ENCODE data around the gene ZNF837. TPM values are rescaled to one million over a fixed set of nuclear protein-coding genes. Genes with fewer than 3 reads are reported as not detected.
A peak's percentile ranks its signal among the peaks of the same experiment; 100 is the strongest.
"Not testable (repeated sequence)": the region's sequence is repeated elsewhere in the genome, so short reads cannot be mapped to it uniquely, and the experiment has no call there.

The ZNF837 gene
- total RNA-seq (2014; rRNA removed; shearing (Covaris generic)) = 4.4 and 7.7 TPM in 2 replicates

DNA sequence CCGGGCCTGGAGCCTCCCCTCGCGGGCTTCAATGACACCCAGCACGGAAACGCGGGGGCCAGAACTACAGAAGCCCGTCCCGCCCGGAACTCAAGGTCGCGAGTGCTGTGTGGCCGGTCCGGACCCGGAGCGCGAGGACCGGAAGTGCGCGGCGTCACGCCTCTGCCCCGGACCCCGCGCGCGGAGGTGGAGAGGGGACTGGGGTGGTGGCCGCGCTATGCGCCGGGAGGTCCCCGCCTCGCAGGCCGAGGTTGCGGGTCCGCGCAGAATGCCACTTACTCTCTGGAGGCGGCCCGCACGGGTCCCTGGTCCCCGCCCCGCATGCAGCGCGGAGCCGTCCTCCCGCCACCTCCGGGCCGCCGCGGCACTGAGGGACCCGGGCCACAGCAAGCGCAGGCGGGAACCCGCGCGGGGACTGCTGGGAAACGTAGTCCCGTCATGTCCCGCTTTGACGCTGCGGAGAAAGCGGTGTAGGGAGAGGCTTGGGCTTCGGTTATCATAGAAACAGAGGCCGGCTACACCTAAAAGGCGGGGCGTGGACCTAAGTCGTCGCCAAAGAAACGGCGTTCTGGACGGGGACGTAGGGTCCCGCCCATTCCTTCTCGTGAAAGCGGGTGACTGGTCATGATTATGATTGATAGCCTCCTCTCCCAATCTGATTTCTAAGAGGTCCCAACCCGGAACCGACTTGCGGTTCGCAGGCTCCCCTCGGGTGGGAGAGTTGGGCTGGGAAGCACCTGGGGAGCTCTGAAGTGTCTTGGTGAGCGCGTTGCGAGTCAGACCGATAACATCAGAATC, at the start of gene ZNF837:
Gene ZNF837 (minus strand): TSS at position 369 of the 798 bp plus-strand sequence. CDS start 11,698 bp downstream, outside the sequence.
- DNase-seq = peak; percentile 97

DNA sequence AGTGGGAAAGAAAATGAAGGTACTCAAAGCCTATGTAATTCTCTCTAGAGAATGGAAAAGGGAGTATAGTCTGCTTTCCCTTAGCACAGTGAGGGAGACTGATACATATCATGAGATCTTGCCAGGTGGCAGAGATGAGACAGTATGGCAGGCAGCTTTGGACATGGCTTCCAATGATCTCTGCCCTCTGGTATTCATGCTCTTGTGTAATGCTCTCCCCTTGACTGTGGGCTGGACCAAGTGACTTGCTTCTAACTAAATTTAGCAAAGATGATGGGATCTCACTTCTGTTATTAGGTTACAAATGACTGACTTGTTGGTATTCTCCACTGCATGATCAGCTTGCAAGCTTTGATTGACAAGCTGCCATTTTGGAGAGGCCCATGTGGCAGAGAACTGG, 48.9 kb upstream of the ZNF837 start:
- no peak for DNase-seq
- Histone ChIP-seq H3K27me3 (ENCODE audit: control insufficient read depth, insufficient read depth, low read length) (no peaks in the 10 kb centered on the region; the same call in 1 of the 2 replicates), H3K36me3 (replicated peaks; ENCODE audit: control insufficient read depth, insufficient read depth, low read length) (peaks cover 10% of the 10 kb centered on the region), H3K4me3 (ENCODE audit: insufficient read depth, low read depth, low read length) (no peak overlapping the region)

More for the DNA sequence above, at the start of gene ZNF837:
- H3K27me3 ChIP-seq (ENCODE audit: control insufficient read depth, insufficient read depth, low read length) = no peaks in the 10 kb centered on the region
- H3K4me3 ChIP-seq (ENCODE audit: insufficient read depth, low read depth, low read length) = peak within 1 kb of the TSS; percentile 74
- no peaks in the 10 kb centered on the region for H3K36me3 ChIP-seq (replicated peaks; ENCODE audit: control insufficient read depth, insufficient read depth, low read length)

- Histone ChIP-seq H3K27me3 (ENCODE audit: control insufficient read depth, insufficient read depth, low read length) (no peaks in the 10 kb centered on the region; the same call in 1 of the 2 replicates), H3K4me3 (ENCODE audit: insufficient read depth, low read depth, low read length) (no peak overlapping the region), H3K36me3 (replicated peaks; ENCODE audit: control insufficient read depth, insufficient read depth, low read length) (peaks cover under 1% of the 10 kb centered on the region)
- DNase-seq = no peak
Observed at GRCh38 chr19:58428617-58429016, 47.8 kb upstream of the ZNF837 start.

- no peak for DNase-seq
- Histone ChIP-seq H3K27me3 (ENCODE audit: control insufficient read depth, insufficient read depth, low read length) (no peaks in the 10 kb centered on the region), H3K4me3 (ENCODE audit: insufficient read depth, low read depth, low read length) (no peak overlapping the region), H3K36me3 (replicated peaks; ENCODE audit: control insufficient read depth, insufficient read depth, low read length) (no peaks in the 10 kb centered on the region; the same call in 1 of the 2 replicates)
Observed at GRCh38 chr19:58417071-58417470, 36.2 kb upstream of the ZNF837 start.

- Histone ChIP-seq H3K27me3 (ENCODE audit: control insufficient read depth, insufficient read depth, low read length) (no peaks in the 10 kb centered on the region), H3K36me3 (replicated peaks; ENCODE audit: control insufficient read depth, insufficient read depth, low read length) (no peaks in the 10 kb centered on the region; the same call in 1 of the 2 replicates), H3K4me3 (ENCODE audit: insufficient read depth, low read depth, low read length) (no peak overlapping the region)
- no peak for DNase-seq
Observed at GRCh38 chr19:58416604-58417003, 35.8 kb upstream of the ZNF837 start.

- Histone ChIP-seq H3K27me3 (ENCODE audit: control insufficient read depth, insufficient read depth, low read length) (peaks cover 11% of the 10 kb centered on the region), H3K4me3 (ENCODE audit: insufficient read depth, low read depth, low read length) (peak overlapping the region; percentile 90), H3K36me3 (replicated peaks; ENCODE audit: control insufficient read depth, insufficient read depth, low read length) (no peaks in the 10 kb centered on the region)
- peak; percentile 64 for DNase-seq
Observed at GRCh38 chr19:58409010-58409790, 28.4 kb upstream of the ZNF837 start.

GRCh38 chr19:58408152-58409009, 27.6 kb upstream of the ZNF837 start, which contains the start of gene ZNF584:
Gene ZNF584 (plus strand): TSS chr19:58408649. CDS start chr19:58409148, 499 bp downstream.
- Histone ChIP-seq H3K27me3 (ENCODE audit: control insufficient read depth, insufficient read depth, low read length) (peaks cover 11% of the 10 kb centered on the region), H3K36me3 (replicated peaks; ENCODE audit: control insufficient read depth, insufficient read depth, low read length) (no peaks in the 10 kb centered on the region), H3K4me3 (ENCODE audit: insufficient read depth, low read depth, low read length) (peak within 1 kb of the TSS; percentile 90)
- peak; percentile 97 for DNase-seq

GRCh38 chr19:58407658-58408151, 26.9 kb upstream of the ZNF837 start:
- peak; percentile 55 for DNase-seq
- peak overlapping the region; percentile 90 for H3K4me3 ChIP-seq (ENCODE audit: insufficient read depth, low read depth, low read length)
- peaks cover 11% of the 10 kb centered on the region for H3K27me3 ChIP-seq (ENCODE audit: control insufficient read depth, insufficient read depth, low read length)
- no peaks in the 10 kb centered on the region for H3K36me3 ChIP-seq (replicated peaks; ENCODE audit: control insufficient read depth, insufficient read depth, low read length)

DNA sequence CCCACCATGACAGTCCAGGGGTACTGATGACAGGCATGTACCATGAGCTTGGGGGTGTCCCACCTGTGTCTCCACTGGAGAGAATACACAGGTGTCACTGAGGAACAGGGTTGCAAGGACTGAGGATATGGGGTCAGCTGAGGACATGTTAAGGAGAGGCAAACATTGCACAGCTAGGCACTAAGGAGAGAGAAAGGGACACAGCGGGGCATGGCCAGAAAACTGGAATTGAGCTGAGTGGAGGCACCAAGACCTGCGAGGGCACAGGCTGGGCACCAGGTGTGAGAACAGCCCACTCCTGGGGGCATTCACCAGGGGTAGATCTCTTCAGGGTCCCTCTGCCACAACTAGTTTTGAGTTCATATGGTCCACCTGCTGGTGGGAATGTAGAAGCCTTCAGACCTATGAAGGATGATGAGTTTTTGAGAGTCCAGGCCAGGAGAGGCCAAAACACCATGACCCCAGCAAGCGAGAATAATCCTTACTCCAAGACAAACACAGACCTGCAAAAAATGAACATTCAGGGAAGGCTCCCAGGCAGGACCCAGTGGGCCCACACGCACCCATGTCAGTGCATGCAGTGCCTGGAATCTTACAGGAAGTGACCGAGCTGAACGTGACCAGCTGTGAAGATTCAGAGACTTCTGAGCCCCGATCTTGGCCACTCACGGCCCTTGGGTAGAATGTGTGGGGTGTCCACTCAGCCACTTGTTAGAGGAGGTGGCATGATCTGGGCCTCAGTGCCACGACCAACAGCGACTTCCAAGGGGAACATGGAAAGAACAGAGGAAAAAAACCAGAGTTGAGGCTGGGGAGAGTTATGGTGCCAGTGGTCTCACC, 26.2 kb upstream of the ZNF837 start:
- peak overlapping the region; percentile 90; the same call in 1 of the 2 replicates for H3K4me3 ChIP-seq (ENCODE audit: insufficient read depth, low read depth, low read length)
- peak; percentile 59 for DNase-seq
- peaks cover 11% of the 10 kb centered on the region for H3K27me3 ChIP-seq (ENCODE audit: control insufficient read depth, insufficient read depth, low read length)
- H3K36me3 ChIP-seq (replicated peaks; ENCODE audit: control insufficient read depth, insufficient read depth, low read length) = no peaks in the 10 kb centered on the region

DNA sequence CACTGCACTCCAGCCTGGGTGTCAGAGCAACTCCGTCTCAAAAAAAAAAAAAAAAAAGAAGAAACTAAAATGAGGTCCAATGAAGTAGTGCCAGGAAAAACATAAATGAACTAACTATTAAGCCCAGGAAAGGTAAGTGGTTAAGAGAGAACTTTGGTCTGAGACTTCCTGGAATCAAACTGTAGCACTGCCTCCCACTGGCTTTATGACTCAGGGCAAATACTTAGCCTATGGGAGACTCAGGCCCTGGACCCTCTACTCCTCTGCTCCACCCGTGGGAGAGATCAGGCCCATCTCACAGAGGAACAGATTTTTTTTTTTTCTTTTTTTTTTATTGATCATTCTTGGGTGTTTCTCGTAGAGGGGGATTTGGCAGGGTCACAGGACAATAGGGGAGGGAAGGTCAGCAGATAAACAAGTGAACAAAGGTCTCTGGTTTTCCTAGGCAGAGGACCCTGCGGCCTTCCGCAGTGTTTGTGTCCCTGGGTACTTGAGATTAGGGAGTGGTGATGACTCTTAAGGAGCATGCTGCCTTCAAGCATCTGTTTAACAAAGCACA, 23.2 kb upstream of the ZNF837 start:
- not testable (repeated sequence) for DNase-seq; H3K36me3 ChIP-seq (replicated peaks; ENCODE audit: control insufficient read depth, insufficient read depth, low read length); H3K4me3 ChIP-seq (ENCODE audit: insufficient read depth, low read depth, low read length)
- H3K27me3 ChIP-seq (ENCODE audit: control insufficient read depth, insufficient read depth, low read length) = peaks cover 13% of the 10 kb centered on the region

GRCh38 chr19:58401840-58402421, 21.1 kb upstream of the ZNF837 start:
- Histone ChIP-seq H3K27me3 (ENCODE audit: control insufficient read depth, insufficient read depth, low read length) (peaks cover 16% of the 10 kb centered on the region), H3K36me3 (replicated peaks; ENCODE audit: control insufficient read depth, insufficient read depth, low read length) (no peaks in the 10 kb centered on the region), H3K4me3 (ENCODE audit: insufficient read depth, low read depth, low read length) (peak overlapping the region; percentile 80)
- no peak for DNase-seq

GRCh38 chr19:58400916-58401839, 20.3 kb upstream of the ZNF837 start:
- Histone ChIP-seq H3K4me3 (ENCODE audit: insufficient read depth, low read depth, low read length) (peak overlapping the region; percentile 80), H3K27me3 (ENCODE audit: control insufficient read depth, insufficient read depth, low read length) (peaks cover 21% of the 10 kb centered on the region), H3K36me3 (replicated peaks; ENCODE audit: control insufficient read depth, insufficient read depth, low read length) (no peaks in the 10 kb centered on the region)
- peak; percentile 100 for DNase-seq

All from H7 (cell line).